Measurements from ENCODE around the gene SCIN.
"Not testable (repeated sequence)": the region's sequence is repeated elsewhere in the genome, so short reads cannot be mapped to it uniquely, and the experiment has no call there.

The SCIN gene

DNA sequence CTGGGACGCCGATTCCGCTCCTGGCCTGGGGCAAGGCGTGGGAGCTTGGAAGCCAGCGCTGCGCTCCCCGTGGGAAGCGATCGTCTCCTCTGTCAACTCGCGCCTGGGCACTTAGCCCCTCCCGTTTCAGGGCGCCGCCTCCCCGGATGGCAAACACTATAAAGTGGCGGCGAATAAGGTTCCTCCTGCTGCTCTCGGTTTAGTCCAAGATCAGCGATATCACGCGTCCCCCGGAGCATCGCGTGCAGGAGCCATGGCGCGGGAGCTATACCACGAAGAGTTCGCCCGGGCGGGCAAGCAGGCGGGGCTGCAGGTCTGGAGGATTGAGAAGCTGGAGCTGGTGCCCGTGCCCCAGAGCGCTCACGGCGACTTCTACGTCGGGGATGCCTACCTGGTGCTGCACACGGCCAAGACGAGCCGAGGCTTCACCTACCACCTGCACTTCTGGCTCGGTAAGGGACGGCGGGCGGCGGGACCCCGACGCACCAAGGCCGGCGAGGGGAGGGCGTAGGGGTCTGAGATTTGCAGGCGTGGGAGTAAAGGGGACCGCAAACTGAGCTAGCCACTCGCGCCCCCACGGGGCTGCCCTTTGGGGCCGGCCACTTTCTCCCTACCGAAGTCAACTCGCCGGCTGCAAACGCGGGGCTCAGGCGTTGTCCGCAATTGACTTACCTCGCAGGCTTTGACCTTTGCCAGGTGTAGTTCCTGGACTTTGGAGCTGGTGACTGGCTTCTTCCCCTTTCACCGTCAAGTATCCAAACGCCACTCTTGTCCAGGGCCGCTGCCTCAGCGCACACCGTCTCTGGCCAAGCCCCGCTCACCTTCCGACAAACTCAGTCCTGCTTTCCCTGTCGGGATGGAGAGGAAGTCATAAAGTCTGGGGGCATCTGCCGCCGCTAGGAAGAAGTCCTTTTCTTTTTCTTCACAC, at the start of gene SCIN:
Gene SCIN, plus strand, starts transcription at position 187 of the 928 bp plus-strand sequence. Its CDS starts 67 bp downstream, at position 254.
- TF ChIP-seq, protein P1, sequence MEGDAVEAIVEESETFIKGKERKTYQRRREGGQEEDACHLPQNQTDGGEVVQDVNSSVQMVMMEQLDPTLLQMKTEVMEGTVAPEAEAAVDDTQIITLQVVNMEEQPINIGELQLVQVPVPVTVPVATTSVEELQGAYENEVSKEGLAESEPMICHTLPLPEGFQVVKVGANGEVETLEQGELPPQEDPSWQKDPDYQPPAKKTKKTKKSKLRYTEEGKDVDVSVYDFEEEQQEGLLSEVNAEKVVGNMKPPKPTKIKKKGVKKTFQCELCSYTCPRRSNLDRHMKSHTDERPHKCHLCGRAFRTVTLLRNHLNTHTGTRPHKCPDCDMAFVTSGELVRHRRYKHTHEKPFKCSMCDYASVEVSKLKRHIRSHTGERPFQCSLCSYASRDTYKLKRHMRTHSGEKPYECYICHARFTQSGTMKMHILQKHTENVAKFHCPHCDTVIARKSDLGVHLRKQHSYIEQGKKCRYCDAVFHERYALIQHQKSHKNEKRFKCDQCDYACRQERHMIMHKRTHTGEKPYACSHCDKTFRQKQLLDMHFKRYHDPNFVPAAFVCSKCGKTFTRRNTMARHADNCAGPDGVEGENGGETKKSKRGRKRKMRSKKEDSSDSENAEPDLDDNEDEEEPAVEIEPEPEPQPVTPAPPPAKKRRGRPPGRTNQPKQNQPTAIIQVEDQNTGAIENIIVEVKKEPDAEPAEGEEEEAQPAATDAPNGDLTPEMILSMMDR (conservative IDR thresholded peaks at IDR 0.05; ENCODE audit: low read depth, low read length), result no peak
- peak within 1 kb of the TSS; percentile 45 for H3K4me3 ChIP-seq (ENCODE audit: low read depth, low read length)
- DNase-seq (ENCODE audit: low read depth), result no peak

DNA sequence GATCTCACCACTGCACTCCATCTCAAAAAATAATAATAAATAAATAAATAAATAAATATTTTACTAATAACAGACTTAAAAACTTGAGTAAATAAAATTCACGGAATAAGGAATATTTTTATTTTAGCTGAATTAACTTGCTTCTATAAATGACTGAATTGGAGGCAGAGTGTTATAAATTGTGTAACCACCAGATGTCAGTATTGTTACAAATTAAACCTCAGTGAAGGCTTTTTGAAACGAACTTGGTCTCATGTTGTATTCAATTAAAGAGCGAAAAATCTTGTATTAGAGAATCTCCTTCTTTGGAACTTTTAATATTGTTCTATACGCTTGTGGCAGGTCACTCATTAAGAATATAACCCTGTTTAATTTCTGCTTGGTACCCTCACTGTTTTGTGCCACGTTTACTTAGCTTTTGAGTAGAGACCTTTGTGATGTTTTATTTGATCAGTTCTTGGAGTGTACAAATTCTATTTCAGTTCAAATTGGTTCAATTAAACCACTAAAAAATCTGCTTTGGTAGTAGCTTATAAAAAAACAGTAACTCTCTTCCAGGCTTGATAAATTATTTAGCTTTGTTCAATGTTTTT, 45.6 kb upstream of the SCIN start:
- TF ChIP-seq, protein P1 (conservative IDR thresholded peaks at IDR 0.05; ENCODE audit: low read depth, low read length), result peak; percentile 51
- H3K4me3 ChIP-seq (ENCODE audit: low read depth, low read length), result no peak overlapping the region
- DNase-seq (ENCODE audit: low read depth), result peak; percentile 83

DNA sequence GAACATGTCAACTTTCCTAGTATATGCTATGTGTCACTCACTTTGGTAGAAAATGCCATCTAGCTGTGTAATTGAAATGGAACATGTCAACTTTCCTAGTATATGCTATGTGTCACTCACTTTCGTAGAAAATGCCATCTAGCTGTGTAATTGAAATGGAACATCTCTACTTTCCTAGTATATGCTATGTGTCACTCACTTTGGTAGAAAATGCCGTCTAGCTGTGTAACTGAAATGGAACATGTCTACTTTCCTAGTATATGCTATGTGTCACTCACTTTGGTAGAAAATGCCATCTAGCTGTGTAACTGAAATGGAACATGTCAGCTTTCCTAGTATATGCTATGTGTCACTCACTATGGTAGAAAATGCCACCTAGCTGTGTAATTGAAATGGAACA, 43.8 kb upstream of the SCIN start:
- DNase-seq (ENCODE audit: low read depth); H3K4me3 ChIP-seq (ENCODE audit: low read depth, low read length): not testable (repeated sequence)

DNA sequence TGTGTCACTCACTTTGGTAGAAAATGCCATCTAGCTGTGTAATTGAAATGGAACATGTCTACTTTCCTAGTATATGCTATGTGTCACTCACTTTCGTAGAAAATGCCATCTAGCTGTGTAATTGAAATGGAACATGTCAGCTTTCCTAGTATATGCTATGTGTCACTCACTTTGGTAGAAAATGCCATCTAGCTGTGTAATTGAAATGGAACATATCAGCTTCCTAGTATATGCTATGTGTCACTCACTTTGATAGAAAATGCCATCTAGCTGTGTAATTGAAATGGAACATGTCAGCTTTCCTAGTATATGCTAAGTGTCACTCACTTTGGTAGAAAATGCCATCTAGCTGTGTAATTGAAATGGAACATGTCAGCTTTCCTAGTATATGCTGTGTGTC, 42.9 kb upstream of the SCIN start:
- not testable (repeated sequence) for DNase-seq (ENCODE audit: low read depth); H3K4me3 ChIP-seq (ENCODE audit: low read depth, low read length)

DNA sequence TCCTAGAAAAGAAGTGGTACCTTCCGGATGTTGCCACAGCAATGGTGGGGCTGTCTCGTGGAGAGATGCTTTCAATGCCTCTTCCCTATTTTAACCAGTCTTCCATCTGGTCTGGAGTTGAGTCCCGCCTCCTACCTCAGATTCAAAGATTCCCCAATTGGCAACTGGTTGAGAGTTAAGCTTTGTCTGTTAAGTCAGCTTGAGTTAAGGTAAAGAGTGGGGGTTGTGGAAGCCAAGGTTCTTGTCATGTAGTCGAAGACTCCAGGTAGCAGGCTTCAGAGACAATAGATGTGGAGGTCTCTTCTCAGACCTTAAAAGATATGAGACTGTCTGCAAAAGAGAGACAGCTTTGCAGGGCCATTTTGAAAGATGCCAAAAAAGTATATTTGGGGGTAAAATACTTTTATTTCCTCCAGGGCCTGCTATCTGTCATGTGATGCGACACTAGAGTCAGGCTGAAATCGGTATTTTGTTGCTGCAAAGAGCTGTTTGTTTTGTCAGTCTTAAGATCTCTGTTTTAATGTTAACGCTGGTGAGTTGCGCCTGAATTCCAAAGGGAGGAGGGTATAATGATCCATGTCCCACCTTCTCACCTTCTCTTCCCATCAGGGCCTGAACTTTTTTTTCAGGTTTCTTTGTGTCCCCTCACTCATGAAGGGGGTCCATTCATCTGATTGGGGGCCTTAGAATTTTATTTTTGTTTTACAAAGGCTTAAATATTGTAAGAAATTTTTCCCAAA, 40.4 kb upstream of the SCIN start:
- TF ChIP-seq, protein P1 (conservative IDR thresholded peaks at IDR 0.05; ENCODE audit: low read depth, low read length), result no peak
- DNase-seq (ENCODE audit: low read depth), result no peak
- no peak overlapping the region for H3K4me3 ChIP-seq (ENCODE audit: low read depth, low read length)

DNA sequence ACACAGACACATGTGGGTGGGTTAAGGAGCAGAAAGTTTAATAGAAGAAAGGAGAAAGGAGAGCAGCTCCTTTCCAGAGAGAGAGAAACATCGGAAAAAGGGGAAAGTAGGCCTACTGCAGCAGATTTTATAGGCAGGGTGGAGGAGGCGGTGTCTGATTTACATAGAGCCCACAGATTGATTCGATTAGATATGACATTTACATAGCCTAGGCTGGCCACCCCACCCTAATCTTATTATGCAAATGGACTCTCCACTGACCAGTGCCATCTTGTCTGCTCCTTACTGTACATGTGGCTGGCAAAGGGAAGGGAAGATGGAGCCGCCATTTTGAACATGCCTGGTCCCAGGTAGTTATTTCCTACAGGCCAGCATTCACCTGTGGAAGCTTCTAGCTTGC, 38.7 kb upstream of the SCIN start:
- DNase-seq (ENCODE audit: low read depth), result no peak
- H3K4me3 ChIP-seq (ENCODE audit: low read depth, low read length), result no peak overlapping the region
- TF ChIP-seq, protein P1 (conservative IDR thresholded peaks at IDR 0.05; ENCODE audit: low read depth, low read length), result no peak

DNA sequence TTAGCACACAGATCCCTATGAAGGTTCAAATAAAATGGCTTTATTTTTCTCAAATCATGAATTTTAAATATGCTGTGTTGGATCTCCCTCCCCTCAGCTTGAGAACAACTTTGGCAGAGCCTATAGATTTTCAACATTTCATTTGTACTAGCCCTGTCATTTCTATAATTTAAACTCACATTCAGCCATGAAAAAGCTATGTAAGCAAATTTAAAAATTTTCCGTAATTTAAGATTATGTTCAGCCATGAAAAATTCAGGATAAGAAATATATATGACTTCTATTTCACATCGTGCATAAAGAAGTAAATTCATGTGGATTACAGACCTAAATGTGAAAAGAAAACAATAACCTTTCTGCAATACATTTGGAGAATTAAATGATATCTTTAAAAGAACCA, 36.5 kb upstream of the SCIN start:
- DNase-seq (ENCODE audit: low read depth), result no peak
- H3K4me3 ChIP-seq (ENCODE audit: low read depth, low read length), result no peak overlapping the region
- TF ChIP-seq, protein P1 (conservative IDR thresholded peaks at IDR 0.05; ENCODE audit: low read depth, low read length), result no peak
